ENCODE data around the gene FAM228A. TPM values are rescaled to one million over a fixed set of nuclear protein-coding genes. Genes with fewer than 3 reads are reported as not detected.
"Not testable (repeated sequence)": the region's sequence is repeated elsewhere in the genome, so short reads cannot be mapped to it uniquely, and the experiment has no call there.

Gene FAM228A
- polyA plus RNA-seq, 1 donor: 0.40 TPM

DNA sequence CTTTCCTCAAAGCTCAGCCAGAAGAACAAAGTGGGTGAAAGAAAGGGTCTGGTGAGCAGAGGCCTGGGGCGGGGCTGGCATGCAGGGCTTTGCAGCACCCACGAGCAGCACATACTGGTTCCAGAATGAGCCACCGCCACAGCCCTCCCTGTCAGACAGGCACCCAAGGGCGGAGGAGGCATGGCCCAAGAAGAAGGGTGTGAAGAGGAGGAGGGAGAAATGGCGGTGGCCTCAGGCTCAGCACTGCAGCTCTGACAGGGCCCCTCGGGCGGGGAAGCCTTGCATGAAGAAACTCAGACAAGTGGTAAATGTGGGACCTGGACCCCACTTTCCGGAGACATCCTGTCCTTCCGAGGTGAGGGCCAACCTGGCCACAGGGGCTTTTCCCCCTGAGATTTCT lies 15.7 kb downstream of the FAM228A start:
- no peak for DNase-seq (ENCODE audit: low read depth)

DNA sequence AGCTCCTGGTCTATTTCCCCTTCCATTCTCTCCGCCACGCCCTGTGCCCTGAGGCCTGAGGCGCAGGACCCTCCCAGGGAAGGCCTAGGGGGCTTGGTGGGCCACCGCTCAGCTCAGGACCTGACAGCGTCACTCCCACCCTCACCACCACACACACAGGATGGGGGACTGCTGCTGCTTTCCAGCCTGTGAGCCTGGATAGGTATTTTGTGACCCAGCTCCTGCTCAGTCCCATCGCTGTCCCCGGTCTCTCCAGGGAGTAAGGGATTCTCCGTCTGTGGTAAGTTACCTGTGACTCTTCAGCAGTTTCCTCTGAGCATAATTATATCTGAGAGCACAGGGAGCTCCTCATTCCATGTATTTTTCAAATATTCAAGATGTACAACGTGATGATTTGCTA lies 16.3 kb downstream of the FAM228A start:
- no peak for DNase-seq (ENCODE audit: low read depth)

DNA sequence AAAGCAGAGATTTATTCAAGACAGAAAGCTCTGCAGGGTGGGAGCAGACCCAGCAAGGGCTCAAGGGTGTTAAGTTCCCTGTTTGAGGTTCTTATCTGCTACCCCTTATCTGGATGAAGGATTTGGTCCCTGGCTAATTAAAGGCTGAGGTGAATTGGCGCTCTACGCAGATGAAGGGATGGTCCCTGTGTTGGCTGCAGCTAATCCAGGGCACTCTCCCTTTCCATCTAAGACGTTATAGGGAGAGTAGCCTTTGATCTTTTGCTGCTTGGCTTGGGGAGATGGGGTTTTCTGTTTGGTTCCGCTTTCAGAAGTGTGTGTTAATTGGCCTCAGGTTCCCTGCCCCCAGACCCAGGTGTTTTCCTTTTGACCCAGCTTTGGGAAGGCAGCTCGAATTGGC lies 17.0 kb downstream of the FAM228A start:
- DNase-seq (ENCODE audit: low read depth): no peak

DNA sequence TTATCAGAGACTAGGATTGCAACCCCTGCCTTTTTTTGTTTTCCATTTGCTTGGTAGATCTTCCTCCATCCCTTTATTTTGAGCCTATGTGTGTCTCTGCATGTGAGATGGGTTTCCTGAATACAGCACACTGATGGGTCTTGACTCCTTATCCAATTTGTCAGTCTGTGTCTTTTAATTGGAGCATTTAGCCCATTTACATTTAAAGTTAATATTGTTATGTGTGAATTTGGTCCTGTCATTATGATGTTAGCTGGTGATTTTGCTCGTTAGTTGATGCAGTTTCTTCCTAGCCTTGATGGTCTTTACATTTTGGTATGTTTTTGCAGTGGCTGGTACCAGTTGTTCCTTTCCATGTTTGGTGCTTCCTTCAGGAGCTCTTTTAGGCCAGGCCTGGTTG lies 22.4 kb downstream of the FAM228A start:
- DNase-seq (ENCODE audit: low read depth): not testable (repeated sequence)

DNA sequence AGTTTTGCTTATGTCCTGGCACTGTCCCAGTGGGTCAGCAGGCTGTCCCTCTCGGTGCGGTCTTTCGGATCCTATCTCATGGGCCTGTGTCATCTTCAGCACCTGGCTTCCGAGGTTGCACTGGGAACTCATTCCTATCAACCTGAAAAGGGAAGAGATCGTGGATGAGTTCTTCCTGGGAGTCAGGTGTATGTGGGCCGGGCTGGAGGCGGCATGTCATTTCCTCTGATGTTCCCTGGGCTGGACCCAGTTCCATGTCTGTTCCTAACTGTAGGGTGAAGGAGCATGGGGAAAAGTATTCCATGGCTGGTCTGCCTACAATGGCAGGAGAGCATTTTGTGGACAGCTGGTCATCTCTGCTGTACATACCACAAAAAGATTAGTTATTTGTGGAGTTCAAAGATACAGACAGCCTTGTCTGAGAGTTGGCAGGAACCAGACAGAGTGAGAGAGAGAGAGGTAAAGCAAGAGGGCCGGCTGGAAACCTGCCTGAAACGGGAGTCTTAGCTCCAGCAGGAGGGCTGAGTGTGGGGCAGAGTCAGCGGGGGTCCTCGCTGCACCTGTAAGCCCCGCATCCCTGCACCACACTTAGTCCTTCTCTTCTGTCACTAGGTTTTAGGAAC lies 25.2 kb downstream of the FAM228A start:
- DNase-seq (ENCODE audit: low read depth): no peak

DNA sequence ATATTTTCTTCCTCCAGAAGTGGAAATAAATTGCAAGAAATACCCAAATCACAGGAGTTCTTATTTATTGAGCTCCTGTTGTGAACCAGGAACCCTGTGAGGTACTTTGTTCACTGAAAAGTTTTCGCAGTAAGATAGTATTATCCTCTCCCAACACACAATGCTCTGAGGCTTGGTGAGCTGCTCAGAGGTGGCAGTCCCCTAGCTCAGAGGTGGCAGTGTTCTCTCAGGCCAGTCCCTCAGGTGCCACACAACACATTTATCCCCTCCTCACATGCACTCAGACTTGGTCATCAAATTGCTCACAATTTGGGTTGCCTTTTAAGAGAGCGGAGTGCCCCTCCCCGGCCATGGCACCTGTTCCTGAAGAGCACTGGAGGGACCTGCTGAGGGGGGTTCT lies 25.9 kb downstream of the FAM228A start:
- DNase-seq (ENCODE audit: low read depth): no peak

DNA sequence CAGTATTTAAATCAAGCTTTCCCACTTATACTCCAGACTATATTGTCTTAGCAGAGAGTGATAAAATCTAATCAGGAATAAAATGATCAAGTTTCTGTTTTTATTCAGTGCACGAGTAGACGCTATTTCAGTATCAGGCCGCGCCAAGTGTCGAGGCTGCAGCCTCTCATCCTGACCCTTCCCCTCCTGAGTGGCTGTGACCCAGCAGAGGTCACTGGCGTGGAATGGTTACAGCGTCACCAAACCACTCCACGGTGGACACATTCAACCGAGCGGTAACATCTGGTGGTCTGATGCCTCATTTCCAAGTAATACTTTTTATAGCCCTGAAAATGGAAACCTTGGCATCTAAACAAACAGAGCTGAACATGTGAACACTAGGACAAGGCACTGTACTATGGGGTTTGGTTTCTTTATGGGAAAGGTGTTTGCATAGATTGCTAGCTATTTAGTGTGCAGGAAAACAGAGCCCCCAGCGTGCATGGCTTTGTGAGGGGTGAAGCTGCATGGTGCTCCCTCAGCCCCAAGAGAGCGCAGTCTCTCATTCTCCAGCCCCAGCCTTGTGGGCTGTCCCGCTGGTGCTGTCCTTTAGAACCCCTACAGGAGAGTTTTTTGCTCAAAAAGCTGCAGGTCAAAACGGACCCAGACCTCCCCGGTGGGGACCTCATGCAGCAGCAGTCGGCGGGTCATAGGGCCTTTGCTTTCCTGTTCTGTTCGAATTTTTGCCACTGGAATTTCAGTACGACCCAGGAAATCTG lies 28.4 kb downstream of the FAM228A start:
- no peak for DNase-seq (ENCODE audit: low read depth)

DNA sequence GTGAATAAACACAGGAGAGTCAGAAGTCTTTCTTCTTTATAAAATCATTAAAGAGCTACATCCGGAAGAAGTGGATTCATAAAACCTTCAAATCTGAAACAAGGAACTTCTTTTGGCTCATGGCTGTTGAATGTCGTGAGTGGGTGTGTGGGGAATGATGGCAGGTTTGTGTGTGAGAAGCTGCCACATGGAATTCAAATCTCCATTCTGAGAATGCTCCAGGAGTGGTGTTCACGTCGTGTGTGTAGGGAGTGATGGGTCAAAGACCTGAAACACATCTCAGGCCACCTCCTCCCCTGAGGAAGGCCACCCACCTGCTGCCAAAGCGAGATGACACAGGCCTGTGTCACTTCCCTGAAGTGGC lies 28.9 kb downstream of the FAM228A start:
- no peak for DNase-seq (ENCODE audit: low read depth)

DNA sequence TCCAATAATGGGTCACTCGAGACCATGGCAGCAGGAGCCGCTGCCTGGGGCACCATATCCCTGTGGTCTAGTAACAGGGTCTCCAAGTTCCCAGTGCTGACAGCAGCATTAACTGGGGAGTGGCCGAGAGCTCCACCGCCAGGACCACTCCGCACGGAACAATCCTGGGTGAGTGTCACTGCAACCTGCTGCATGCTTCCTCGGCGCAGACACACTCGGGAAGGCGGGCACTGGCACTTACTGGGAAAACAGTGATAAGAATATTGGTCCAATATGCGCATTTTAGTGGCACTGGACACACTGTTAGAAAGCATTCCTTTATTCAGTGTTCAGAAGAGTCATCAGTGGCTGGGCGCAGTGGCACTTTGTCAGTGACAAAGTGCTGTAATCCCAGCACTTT lies 29.7 kb downstream of the FAM228A start:
- no peak for DNase-seq (ENCODE audit: low read depth)

DNA sequence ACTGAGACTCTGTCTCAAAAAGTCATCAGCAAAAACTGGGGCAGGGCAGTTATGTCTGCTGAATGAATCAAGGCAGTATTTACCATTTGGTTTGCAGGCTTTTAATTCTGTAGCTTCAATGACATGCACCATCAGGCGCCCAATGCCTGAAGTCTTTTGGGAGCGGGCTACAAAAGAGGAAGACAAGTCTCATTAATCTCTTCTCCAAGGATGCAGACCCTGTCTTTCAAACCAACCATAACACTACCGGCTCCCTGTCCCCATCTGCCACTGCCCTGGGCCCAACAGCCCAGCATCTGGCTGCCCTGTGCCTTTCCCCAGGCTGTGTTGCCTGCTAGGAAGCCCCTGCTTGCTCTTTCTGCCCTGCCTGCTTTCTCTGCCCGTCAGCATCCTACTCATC lies 30.3 kb downstream of the FAM228A start:
- DNase-seq (ENCODE audit: low read depth): no peak

DNA sequence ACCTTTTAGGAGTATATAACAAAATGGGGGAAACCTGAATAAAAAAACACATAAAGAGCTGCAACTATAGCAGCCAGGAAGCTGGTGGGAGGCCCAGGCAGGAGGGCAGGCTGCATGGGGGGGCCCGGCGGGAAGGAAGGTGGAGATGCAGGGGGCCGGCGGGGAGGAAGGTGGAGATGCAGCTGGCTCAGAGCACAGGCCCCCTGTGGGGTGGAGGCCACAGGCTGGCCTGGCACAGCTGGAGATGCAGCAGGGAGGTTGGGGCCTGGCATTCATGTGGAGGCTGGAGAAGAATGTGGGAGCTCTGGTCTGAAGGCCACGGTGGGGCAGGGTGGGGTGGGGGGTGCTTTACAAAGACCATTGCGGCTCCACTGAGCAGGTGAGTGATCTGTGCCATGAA lies 31.4 kb downstream of the FAM228A start:
- DNase-seq (ENCODE audit: low read depth): no peak

DNA sequence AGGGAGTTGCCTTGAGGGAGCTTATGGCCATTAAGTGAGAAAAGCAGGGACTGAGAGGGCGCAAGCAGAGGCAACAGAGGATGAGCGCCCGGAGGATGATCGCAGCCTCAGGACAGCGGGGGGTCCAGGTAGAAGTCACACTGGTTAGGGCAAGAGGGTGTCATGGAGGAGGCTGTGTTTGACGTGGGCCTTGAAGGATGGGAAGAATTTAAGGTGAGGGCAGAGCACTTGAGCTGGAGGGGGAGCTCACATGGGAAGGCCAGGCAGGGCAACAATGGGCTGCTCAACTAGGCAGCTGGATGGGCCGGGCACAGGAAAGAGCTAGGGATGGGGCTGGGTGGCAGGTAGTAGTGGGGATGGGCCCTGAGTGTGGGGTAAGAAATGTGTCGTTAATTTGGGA lies 31.9 kb downstream of the FAM228A start:
- DNase-seq (ENCODE audit: low read depth): no peak

DNA sequence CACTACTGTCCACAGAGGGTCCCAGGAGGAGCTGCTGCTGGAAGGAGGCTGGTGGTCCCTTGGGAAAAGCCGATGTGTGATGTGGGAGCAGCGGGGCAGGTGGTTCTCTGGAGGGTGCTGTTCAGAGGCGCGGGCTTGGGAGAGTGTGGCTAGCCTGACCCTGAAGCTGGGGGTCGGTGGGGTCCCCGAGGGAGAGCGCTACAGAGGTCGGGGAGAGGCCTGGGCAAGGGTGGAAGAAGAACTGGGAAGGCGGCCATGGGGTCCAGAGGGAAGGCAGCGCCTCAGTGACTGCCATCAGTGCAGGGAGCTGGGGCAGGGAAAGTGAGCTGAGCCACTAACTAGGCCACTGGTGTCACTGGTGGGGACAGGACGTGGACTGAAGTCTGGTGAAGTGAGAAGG lies 32.5 kb downstream of the FAM228A start:
- no peak for DNase-seq (ENCODE audit: low read depth)

DNA sequence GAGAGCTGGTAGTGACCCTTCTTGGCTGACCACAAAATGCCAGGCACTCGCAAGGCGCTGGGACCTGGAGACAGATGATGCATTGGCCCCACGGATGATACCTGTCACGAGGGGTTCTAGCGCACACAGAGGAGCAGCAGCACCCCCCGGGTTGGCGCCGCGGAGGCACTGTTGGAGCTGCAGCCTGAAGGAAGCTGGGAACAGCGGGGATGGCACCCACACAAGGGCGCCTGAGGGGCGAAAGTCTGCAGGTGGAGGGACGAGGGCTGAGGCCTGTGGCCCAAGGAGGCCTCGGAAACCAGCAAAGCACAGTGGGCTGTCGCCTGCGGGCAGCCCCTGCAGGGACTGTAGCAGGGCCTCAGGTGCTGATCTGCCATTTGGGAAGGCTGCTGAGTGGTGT lies 33.6 kb downstream of the FAM228A start:
- no peak for DNase-seq (ENCODE audit: low read depth)

DNA sequence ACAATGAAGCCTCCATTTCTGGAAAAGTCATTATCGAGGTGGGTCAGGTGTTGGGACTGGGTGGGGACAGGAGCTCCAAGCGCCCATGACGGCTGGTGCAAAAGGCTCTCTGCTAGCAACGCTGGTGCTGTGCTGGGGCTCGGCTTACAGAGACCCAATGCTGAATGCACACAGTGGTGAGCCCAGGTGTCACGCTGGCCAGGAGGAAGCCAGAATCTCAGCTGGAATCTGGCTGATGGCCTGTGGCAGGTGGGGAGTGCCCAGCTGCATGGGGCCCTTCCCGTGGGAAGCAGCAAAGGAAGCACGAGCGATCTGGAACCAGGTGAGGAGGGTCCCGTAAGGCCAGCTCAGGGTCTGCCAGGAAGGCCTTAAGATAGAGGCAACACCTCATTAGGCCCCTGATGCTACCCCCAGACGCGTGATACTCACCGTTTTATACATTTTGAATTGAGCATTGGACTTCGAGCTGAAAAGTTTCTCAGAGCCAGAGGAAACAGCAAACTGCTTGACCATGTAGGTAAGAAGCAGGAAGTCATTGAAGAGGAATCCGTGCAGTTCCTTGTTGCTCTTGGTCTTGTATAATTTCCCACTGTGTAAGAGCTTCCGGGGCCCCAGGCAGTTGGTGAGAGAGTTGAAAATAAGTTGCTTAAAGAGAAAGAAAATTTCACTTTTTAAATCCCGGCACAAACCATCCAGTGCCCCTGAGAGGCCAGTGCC lies 34.7 kb downstream of the FAM228A start:
- DNase-seq (ENCODE audit: low read depth): no peak

DNA sequence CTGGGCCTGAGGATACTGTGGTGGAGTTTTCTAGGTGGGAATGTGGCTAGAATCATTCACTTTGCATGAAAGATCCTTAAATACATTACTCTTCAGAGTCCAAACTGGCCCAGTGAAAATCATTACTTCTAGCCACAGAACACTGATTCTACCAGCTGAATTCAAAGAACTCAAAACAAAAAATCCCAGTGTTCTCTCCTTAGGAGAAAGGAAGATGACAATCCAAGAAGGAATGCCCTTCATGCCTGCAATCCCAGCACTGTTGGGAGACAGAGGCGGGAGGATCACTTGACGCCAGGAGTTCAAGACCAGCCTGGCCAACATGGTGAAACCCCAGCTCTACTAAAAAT lies 35.2 kb downstream of the FAM228A start:
- no peak for DNase-seq (ENCODE audit: low read depth)

DNA sequence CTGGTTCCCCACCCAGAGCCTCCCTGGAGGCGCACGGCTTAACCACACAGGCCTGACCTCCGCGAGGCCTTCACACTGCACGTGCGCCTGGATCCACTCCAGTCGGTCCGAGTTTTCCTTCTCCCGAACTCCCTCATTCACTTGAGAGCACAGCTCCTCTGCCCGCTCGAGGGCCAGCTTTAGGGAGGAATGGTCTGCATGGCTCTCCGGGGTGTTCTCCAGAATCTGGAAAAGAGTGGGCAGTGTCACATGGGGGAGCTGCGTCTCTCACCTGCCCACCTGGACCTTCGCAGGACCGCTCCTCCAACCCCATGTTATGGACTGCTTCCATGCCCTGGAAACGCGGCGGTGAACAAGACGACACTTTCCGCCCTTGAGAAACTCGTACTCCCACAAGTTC lies 35.9 kb downstream of the FAM228A start:
- no peak for DNase-seq (ENCODE audit: low read depth)

DNA sequence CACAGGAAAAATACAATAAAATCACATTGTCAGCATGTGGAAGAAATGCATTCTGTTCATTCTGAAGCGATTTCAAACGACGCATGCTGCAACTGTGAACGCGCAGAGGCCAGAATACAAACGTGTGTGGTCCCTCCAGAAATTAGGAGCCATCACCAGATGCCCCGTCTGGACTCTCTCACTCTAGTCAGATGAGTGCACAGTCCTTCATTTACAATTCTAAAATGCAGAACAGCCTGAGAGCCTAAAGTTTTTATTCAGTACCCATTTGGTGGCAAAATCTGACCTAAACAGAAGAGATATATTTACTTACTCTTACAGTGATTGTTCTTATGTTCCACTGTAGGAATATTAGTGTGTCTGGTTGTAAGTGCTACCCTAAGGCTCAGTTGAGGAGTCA lies 36.6 kb downstream of the FAM228A start:
- no peak for DNase-seq (ENCODE audit: low read depth)

DNA sequence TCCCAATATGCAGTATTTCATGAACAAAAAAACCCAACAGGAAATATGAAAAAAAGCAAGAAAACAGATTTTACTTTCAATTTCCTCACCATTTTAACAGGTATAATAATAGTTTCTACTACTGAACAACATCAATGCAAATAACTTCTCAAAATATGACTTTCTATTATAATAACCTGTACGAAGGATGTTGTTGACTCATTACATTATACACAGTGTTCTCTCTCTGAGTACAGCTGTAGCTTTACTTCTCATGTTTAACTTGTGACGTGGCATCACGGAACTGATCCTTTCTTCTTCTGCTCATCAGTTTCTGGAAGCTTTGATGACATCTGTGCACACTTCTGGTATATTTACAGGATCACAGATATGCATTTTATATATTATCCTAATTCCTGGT lies 40.0 kb downstream of the FAM228A start:
- DNase-seq (ENCODE audit: low read depth): no peak

DNA sequence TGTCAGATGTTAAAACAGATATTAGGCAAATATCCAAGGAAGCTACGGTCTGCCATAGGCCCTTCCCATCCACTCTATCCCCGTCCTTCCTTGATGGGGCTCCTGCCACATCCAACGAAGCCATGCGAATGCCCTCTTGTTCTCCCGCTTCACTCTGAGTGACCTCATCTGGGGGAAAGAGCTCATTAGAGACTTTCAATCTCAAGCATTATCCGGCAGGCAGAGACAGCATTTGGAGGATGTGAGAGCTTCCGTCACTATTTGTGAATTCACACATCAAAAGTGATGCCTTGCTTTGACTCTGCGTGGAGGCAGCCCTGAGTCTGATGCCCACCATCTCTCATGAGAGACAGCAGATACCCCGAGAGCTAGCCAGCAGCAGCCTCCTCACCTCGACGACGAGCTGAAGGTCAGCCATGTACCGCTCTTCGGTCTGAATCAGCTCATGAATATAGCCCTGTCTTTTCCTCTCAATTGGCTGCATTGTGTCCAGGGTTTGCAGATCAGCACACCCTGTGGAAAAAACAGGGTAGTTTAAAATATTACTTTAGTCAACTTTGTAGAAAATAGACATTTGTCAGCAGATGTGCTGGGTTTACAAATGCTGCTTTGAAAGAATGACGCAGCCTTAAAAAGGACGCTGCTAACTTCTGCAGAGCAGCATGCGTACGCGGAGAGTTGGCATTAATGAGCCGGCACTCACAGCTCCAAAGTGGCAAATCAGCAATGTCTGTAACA lies 45.9 kb downstream of the FAM228A start:
- DNase-seq (ENCODE audit: low read depth): no peak

DNA sequence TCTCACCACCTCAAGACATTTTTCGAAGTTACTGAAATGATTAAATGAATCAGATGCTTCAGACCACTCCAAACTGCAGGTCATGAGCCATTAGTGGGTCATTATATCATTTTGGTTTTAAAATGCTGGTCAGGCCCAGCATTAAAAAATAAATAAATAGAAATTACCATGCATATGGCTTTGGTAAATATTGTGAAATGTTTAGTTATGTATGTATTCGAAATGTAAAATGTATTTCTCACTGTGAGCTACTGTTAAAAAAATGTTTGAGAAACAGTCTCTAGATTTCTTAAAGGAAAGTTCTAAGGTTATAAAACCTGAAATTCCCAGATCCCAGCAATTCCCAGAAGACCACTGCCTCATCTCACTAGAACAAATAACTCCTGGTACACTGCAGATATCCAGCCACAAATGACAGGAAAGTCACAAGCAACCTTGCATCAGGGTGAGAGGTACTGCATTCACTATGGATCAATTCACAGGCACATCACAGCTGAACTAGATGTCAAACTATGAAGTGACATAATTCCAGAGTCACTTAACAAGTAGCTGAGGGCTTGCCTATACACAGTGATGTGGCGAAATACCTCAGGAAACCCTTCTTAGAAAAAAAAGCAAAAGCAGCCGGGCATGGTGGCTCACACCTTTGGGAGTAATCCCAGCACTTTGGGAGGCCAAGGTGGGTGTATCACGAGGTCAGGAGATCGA lies 46.6 kb downstream of the FAM228A start:
- no peak for DNase-seq (ENCODE audit: low read depth)

DNA sequence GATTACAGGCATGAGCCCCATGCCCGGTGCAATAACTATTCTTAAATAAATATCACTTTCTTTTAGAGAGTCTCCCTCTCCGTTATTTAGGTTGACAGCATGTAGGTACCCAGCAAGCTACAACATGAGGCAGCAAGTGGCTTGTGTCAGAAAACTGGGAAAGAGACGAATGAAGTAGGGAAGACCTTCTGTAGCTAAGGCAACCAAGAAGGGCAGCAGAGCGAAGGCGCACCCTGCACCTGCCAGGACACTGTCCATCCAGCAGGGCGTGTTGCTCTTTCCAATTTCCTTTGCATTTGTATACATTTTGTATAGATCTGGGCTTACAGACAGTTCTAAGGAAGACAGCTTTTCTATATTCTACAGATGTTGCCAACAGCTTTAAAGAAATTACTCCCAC lies 48.1 kb downstream of the FAM228A start:
- DNase-seq (ENCODE audit: low read depth): no peak

Data from forelimb muscle (tissue), 1 donor.